Vagina (tissue), 2 donors: ENCODE results near the gene TEX13D.

Experiments used
- POLR2A ChIP-seq, 2 donors: fragments of 450-650 bp; IDR thresholded peaks; one replicate each; pipeline ENCODE4 v1.6.1; 2017; ENCODE audit warnings: antibody characterized with exemption in 2 of 2, mild to moderate bottlenecking in 2 of 2, moderate library complexity in 2 of 2
- POLR2AphosphoS5 ChIP-seq, 2 donors: sonication (generic); formaldehyde crosslinking; IDR thresholded peaks; one replicate each; pipeline ENCODE4 v1.9.0; 2017; ENCODE audit warnings: antibody characterized with exemption in 2 of 2, mild to moderate bottlenecking in 2 of 2, low read depth in 1 of 2; ENCODE audit not compliant: insufficient read depth in 1 of 2
- TF ChIP-seq, protein P1 (sequence below), 3 experiments: fragments of 450-650 bp in 2 of 3; fragments of 200-600 bp in 1 of 3; sonication (generic) in 1 of 3; IDR thresholded peaks; one replicate each; pipeline ENCODE4 v1.5.1; 2017 to 2019; ENCODE audit warnings: antibody characterized with exemption in 3 of 3, mild to moderate bottlenecking in 2 of 3, moderate library complexity in 2 of 3

- TF ChIP-seq, protein P1, sequence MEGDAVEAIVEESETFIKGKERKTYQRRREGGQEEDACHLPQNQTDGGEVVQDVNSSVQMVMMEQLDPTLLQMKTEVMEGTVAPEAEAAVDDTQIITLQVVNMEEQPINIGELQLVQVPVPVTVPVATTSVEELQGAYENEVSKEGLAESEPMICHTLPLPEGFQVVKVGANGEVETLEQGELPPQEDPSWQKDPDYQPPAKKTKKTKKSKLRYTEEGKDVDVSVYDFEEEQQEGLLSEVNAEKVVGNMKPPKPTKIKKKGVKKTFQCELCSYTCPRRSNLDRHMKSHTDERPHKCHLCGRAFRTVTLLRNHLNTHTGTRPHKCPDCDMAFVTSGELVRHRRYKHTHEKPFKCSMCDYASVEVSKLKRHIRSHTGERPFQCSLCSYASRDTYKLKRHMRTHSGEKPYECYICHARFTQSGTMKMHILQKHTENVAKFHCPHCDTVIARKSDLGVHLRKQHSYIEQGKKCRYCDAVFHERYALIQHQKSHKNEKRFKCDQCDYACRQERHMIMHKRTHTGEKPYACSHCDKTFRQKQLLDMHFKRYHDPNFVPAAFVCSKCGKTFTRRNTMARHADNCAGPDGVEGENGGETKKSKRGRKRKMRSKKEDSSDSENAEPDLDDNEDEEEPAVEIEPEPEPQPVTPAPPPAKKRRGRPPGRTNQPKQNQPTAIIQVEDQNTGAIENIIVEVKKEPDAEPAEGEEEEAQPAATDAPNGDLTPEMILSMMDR (IDR thresholded peaks at IDR 0.05): no peak
- TF ChIP-seq POLR2AphosphoS5 (IDR thresholded peaks at IDR 0.05; ENCODE audit: insufficient read depth in 1 of 2, low read depth in 1 of 2): no peak
- TF ChIP-seq POLR2A (IDR thresholded peaks at IDR 0.05): no peak
These were observed 1.4 kb downstream of the TEX13D start for GRCh38 chrX:124333862-124334261.
